Measurements from ENCODE around the gene SEC14L2.

The SEC14L2 gene

DNA sequence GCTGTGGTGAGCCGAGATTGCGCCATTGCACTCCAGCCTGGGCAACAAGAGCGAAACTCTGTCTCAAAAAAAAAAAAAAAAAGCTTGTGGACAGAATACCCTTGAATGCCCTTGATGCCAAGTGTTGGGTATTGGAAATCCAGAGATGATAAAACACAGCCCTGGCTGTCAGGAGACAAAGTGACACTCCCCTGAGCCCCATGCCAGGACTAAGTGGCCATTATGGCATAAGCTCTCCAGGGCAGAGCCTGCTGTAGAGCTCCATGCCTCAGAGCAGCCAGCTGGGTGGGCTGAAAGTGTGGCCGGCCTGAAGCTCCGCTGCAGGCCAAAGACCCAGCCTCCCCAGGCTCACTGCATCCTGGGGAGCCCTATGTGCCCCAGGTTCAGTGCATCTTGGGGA is 14.5 kb upstream of the SEC14L2 start:
- ATAC-seq (ENCODE audit: low read depth) (no peak), DNase-seq (ENCODE audit: low spot score) (no peak)
- H3K27ac ChIP-seq (ENCODE audit: poor library complexity, severe bottlenecking), result no peak overlapping the region
- no peaks in the 10 kb centered on the region for H3K9me3 ChIP-seq (ENCODE audit: severe bottlenecking)
- TF ChIP-seq, protein P1, sequence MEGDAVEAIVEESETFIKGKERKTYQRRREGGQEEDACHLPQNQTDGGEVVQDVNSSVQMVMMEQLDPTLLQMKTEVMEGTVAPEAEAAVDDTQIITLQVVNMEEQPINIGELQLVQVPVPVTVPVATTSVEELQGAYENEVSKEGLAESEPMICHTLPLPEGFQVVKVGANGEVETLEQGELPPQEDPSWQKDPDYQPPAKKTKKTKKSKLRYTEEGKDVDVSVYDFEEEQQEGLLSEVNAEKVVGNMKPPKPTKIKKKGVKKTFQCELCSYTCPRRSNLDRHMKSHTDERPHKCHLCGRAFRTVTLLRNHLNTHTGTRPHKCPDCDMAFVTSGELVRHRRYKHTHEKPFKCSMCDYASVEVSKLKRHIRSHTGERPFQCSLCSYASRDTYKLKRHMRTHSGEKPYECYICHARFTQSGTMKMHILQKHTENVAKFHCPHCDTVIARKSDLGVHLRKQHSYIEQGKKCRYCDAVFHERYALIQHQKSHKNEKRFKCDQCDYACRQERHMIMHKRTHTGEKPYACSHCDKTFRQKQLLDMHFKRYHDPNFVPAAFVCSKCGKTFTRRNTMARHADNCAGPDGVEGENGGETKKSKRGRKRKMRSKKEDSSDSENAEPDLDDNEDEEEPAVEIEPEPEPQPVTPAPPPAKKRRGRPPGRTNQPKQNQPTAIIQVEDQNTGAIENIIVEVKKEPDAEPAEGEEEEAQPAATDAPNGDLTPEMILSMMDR (IDR thresholded peaks at IDR 0.05; ENCODE audit: poor library complexity, severe bottlenecking), result no peak
- peaks cover 10% of the 10 kb centered on the region for H3K36me3 ChIP-seq (ENCODE audit: low read depth)
- H3K4me3 ChIP-seq (ENCODE audit: severe bottlenecking), result no peak overlapping the region
- no peaks in the 10 kb centered on the region for H3K4me1 ChIP-seq (ENCODE audit: insufficient read depth, poor library complexity, severe bottlenecking)
- H3K27me3 ChIP-seq (ENCODE audit: insufficient read depth, poor library complexity, severe bottlenecking), result no peaks in the 10 kb centered on the region

DNA sequence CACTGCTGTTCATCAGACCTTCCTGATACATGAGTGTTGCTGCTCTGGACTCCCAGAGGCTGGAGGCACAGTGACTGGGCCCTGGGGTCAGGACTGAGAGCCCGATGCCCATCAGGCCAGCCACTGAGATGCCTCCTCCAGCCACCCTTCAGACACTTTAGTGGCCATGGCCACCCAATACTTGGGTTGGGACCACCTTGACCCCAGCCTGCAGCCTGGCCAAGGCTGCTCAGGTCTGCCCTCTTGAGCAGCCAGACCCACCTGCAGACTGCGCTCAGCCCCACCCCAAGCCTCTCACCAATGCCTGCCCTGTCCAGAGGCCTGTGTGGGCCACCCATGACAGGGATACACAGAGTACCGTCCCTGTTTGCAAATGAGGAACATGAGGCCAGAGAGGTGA is 13.8 kb upstream of the SEC14L2 start:
- DNase-seq (ENCODE audit: low spot score) (no peak), ATAC-seq (ENCODE audit: low read depth) (no peak)
- no peak overlapping the region for H3K27ac ChIP-seq (ENCODE audit: poor library complexity, severe bottlenecking)
- H3K4me3 ChIP-seq (ENCODE audit: severe bottlenecking), result no peak overlapping the region
- no peaks in the 10 kb centered on the region for H3K27me3 ChIP-seq (ENCODE audit: insufficient read depth, poor library complexity, severe bottlenecking)
- no peaks in the 10 kb centered on the region for H3K9me3 ChIP-seq (ENCODE audit: severe bottlenecking)
- H3K4me1 ChIP-seq (ENCODE audit: insufficient read depth, poor library complexity, severe bottlenecking), result no peaks in the 10 kb centered on the region
- TF ChIP-seq, protein P1 (IDR thresholded peaks at IDR 0.05; ENCODE audit: poor library complexity, severe bottlenecking), result no peak
- peaks cover 6% of the 10 kb centered on the region for H3K36me3 ChIP-seq (ENCODE audit: low read depth)

DNA sequence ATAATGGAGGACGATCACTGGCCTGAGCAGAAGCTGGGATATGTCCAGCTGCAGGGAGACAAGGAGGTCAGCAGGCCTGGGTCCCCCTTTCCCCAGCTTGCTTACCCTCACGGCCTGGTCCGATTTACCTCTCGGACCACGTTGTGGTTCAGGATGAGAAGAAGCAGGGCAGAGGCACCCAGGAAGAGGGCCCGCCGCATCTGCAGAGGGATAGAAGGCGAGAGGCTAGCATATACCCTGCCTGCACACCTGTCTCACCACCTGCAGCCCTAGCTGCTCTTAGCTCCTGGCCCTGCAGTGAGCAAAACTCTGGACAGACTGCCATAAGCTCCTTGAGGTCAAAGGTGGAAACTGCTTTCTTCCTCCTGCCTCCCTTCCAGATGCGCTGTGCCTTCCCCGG is 10.9 kb upstream of the SEC14L2 start:
- no peak for ATAC-seq (ENCODE audit: low read depth)

DNA sequence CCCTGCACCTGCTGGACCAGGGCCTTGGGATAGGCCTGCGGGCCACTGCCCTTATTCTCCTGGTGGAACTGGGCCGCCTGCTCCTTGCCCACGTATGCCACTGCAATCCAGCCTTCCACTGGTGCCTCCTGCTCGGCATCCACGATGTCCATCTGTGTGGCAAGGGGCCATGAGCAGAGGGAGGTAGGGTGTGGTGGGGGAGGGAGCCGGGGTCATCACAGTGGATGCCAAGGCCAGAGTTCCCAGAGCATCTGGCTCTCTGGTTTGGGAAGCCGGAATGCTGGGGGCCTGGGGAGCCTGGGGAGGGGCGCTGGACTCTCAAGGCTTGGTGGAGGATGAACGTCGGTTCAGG is 10.2 kb upstream of the SEC14L2 start:
- DNase-seq (ENCODE audit: low spot score) (no peak), ATAC-seq (ENCODE audit: low read depth) (no peak)
- Histone ChIP-seq H3K36me3 (ENCODE audit: low read depth) (peaks cover 6% of the 10 kb centered on the region), H3K4me1 (ENCODE audit: insufficient read depth, poor library complexity, severe bottlenecking) (no peaks in the 10 kb centered on the region), H3K4me3 (ENCODE audit: severe bottlenecking) (peak overlapping the region; percentile 86), H3K27ac (ENCODE audit: poor library complexity, severe bottlenecking) (peak overlapping the region; percentile 43), H3K27me3 (ENCODE audit: insufficient read depth, poor library complexity, severe bottlenecking) (no peaks in the 10 kb centered on the region), H3K9me3 (ENCODE audit: severe bottlenecking) (no peaks in the 10 kb centered on the region)
- TF ChIP-seq, protein P1 (IDR thresholded peaks at IDR 0.05; ENCODE audit: poor library complexity, severe bottlenecking), result no peak

More for the DNA sequence above, 10.9 kb upstream of the SEC14L2 start:
- Histone ChIP-seq H3K4me3 (ENCODE audit: severe bottlenecking) (no peak overlapping the region), H3K27ac (ENCODE audit: poor library complexity, severe bottlenecking) (no peak overlapping the region), H3K9me3 (ENCODE audit: severe bottlenecking) (no peaks in the 10 kb centered on the region), H3K27me3 (ENCODE audit: insufficient read depth, poor library complexity, severe bottlenecking) (no peaks in the 10 kb centered on the region), H3K4me1 (ENCODE audit: insufficient read depth, poor library complexity, severe bottlenecking) (no peaks in the 10 kb centered on the region), H3K36me3 (ENCODE audit: low read depth) (peaks cover 6% of the 10 kb centered on the region)
- TF ChIP-seq, protein P1 (IDR thresholded peaks at IDR 0.05; ENCODE audit: poor library complexity, severe bottlenecking), result no peak
- no peak for DNase-seq (ENCODE audit: low spot score)

DNA sequence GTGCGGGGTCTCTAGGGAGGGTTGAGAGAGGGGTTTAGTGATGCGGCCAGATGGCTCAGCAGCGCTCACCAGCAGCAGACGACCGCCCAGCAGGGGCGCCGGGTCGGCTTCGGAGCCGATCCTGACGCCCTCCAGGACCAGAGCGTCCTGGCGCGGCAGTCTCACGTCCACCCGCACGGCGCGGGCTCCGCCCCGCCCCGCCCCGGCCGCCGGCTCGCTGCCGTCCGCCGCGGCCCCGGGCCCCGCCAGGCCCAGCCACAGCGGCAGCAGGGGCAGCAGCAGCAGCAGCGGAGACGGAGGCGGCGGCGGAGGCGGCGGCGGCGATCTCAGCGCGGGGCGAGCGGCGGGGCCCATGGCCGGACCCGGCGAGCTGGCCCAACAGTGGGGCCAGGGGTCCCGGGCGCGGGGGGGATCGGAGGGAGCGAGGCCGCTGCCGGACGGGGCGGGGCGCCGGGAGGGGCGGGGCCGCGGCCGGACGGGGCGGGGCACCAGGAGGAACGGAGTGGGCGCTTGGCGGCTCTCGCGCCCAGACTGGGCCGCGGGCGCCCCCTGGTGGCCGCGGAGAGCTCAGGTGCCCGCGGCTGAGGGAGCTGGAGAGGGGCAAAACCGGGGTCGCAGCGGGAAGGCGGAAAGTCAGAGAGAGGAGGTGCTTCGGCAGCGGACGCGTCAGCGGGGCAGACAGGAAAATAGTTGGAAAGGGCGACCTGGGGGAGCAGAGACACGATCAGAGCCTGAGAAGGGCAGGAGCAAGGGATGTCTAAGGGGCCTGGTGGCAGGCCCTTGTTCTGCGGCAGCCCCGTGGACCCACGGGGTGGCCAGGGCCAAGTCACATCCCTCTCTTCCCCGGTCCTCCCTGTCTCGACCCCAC is 9.6 kb upstream of the SEC14L2 start, which contains the start of gene RNF215:
Gene RNF215, minus strand, starts transcription at position 452 of the 868 bp plus-strand sequence. Its CDS starts 98 bp downstream, at position 354.
- ATAC-seq (ENCODE audit: low read depth) (peak; percentile 78), DNase-seq (ENCODE audit: low spot score) (no peak)

More for the DNA sequence above, 9.6 kb upstream of the SEC14L2 start, which contains the start of gene RNF215:
- no peaks in the 10 kb centered on the region for H3K9me3 ChIP-seq (ENCODE audit: severe bottlenecking)
- H3K27me3 ChIP-seq (ENCODE audit: insufficient read depth, poor library complexity, severe bottlenecking), result no peaks in the 10 kb centered on the region
- peak within 1 kb of the TSS; percentile 86 for H3K4me3 ChIP-seq (ENCODE audit: severe bottlenecking)
- peak within 1 kb of the TSS; percentile 43 for H3K27ac ChIP-seq (ENCODE audit: poor library complexity, severe bottlenecking)
- TF ChIP-seq, protein P1 (IDR thresholded peaks at IDR 0.05; ENCODE audit: poor library complexity, severe bottlenecking), result peak; percentile 97
- H3K36me3 ChIP-seq (ENCODE audit: low read depth), result peaks cover 6% of the 10 kb centered on the region
- H3K4me1 ChIP-seq (ENCODE audit: insufficient read depth, poor library complexity, severe bottlenecking), result no peaks in the 10 kb centered on the region
